Prostate gland (tissue), 2 donors: ENCODE results near the gene CFAP46. TPM values are rescaled to one million over a fixed set of nuclear protein-coding genes. Genes with fewer than 3 reads are reported as not detected.

ENCODE experiments used
- DNase-seq: peaks from one replicate; pipeline ENCODE4 v3.0.0-alpha.2; 2019; ENCODE audit warnings: low spot score
- H3K27ac ChIP-seq, 2 donors: fragments of 200-600 bp; sonication (generic); 2 replicates each; pipeline ENCODE4 v1.5.1; 2017 to 2019
- H3K27me3 ChIP-seq: fragments of 200-600 bp; sonication (generic); replicated peaks from 2 replicates; pipeline ENCODE4 v1.5.1; 2019; ENCODE audit not compliant: insufficient read depth
- H3K36me3 ChIP-seq, 2 donors: fragments of 200-600 bp; sonication (generic); 1 replicate in 1 of 2; 2 replicates in 1 of 2; pipeline versions ENCODE4 v1.5.1 to v1.8.1; 2017 to 2019
- H3K4me1 ChIP-seq: fragments of 200-600 bp; sonication (generic); replicated peaks from 2 replicates; pipeline ENCODE4 v1.5.1; 2019
- H3K4me3 ChIP-seq, 2 donors: fragments of 200-600 bp; sonication (generic); 2 replicates each; pipeline ENCODE4 v1.5.1; 2017 to 2019
- H3K9me3 ChIP-seq: fragments of 200-600 bp; sonication (generic); 2 replicates; pipeline ENCODE4 v1.5.1; 2017
- POLR2A ChIP-seq: fragments of 450-650 bp; IDR thresholded peaks from one replicate; pipeline ENCODE4 v1.6.1; 2016; ENCODE audit warnings: antibody characterized with exemption, mild to moderate bottlenecking
- POLR2AphosphoS5 ChIP-seq: sonication (generic); formaldehyde crosslinking; IDR thresholded peaks from one replicate; pipeline ENCODE4 v1.6.1; 2017; ENCODE audit warnings: antibody characterized with exemption
- WGBS: methylation state at CpG from one replicate; pipeline ENCODE4 v1.1.5; 2018; 5-methylcytosine and 5-hydroxymethylcytosine counted together
- intact Hi-C: fragments of 100-400 bp; cut with DNase I; formaldehyde crosslinking; loops from one replicate; pipeline ENCODE4 v1.14.2; 2022
- total RNA-seq, 2 donors: library from RNA; depleted of rRNA; stranded (reverse); fragments of >200 nt; gene quantifications; one replicate each; pipeline ENCODE4 v1.1.0, GENCODE V29; 2016
- TF ChIP-seq, protein P1 (sequence below), 4 experiments: fragments of 200-600 bp in 2 of 4; fragments of 450-650 bp in 2 of 4; sonication (generic) in 2 of 4; IDR thresholded peaks; 1 replicate in 3 of 4; 2 replicates in 1 of 4; pipeline ENCODE4 v1.5.1; 2016 to 2019; ENCODE audit warnings: antibody characterized with exemption in 4 of 4, mild to moderate bottlenecking in 2 of 4, moderate library complexity in 2 of 4

CFAP46 gene
- total RNA-seq, 2 donors from 2014 or later, result 1.4 to 9.3 TPM

DNA sequence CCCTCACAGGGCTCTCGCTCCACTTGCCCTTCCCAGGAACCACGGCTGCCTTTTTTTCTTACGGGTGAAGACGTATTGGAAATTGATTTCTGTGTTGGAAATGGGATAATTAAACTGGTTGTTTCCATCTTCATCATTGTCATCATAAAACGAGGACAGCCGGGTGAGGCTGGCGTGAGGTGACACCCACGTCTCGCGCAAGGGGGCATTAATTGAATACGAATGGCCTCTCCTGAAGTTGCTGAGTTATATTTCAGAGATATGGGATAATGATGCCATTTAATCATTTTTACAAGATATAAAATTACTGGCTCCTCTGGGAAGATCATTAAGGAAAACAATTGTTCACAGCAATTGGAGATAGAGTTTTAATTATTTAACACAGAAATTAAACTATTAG lies 138.1 kb downstream of the CFAP46 start:
- intact Hi-C loops, result no loop called here
- Histone ChIP-seq H3K9me3 (no peaks in the 10 kb centered on the region), H3K36me3 (no peaks in the 10 kb centered on the region), H3K4me1 (no peaks in the 10 kb centered on the region), H3K27me3 (no peaks in the 10 kb centered on the region), H3K27ac (no peak overlapping the region), H3K4me3 (no peak overlapping the region)
- WGBS, result 90% methylated on average over 11 of the region's 11 CpGs
- no peak for DNase-seq
- TF ChIP-seq POLR2AphosphoS5 (no peak), POLR2A (no peak)
- TF ChIP-seq, protein P1, sequence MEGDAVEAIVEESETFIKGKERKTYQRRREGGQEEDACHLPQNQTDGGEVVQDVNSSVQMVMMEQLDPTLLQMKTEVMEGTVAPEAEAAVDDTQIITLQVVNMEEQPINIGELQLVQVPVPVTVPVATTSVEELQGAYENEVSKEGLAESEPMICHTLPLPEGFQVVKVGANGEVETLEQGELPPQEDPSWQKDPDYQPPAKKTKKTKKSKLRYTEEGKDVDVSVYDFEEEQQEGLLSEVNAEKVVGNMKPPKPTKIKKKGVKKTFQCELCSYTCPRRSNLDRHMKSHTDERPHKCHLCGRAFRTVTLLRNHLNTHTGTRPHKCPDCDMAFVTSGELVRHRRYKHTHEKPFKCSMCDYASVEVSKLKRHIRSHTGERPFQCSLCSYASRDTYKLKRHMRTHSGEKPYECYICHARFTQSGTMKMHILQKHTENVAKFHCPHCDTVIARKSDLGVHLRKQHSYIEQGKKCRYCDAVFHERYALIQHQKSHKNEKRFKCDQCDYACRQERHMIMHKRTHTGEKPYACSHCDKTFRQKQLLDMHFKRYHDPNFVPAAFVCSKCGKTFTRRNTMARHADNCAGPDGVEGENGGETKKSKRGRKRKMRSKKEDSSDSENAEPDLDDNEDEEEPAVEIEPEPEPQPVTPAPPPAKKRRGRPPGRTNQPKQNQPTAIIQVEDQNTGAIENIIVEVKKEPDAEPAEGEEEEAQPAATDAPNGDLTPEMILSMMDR (IDR thresholded peaks at IDR 0.05), result no peak

DNA sequence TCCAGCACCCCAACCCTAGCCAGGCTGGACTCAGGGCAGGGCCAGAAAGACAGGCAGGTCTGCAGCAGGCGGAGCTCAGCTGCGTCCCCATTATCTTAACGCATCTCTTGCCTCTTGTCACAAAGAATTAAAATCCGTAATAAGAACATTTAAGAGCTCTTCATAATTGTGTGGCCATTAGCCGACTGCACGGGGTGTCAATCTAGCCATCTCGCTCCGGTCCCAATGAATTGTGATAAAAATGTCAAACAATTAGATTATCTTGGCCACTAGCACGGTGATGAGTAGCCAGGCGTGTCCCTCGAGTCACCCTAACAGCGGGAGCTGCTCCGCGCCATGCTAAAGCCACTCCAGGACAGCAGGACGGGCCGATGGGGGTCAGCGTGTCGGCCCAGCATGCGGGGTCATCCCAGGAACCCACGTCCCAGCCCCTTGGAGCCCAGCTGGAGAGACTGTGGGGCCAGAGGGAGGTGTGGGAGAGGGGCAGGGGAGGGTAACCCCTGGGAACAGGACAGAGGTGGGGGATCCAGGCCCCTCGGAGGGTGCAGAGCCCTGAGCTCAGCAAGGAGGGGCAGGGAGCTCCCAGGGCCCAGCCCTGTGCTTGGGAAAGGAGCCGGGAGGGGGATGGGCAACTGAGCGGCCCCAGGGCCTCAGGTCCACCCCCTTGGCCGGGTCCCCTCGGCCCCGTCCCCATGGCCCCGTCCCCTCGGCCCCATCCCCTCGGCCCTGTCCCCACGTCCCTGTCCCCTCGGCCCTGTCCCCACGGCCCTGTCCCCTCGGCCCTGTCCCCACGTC lies 138.8 kb downstream of the CFAP46 start:
- DNase-seq, result no peak
- H3K36me3 ChIP-seq, result no peaks in the 10 kb centered on the region
- no peak overlapping the region for H3K27ac ChIP-seq
- no peaks in the 10 kb centered on the region for H3K4me1 ChIP-seq
- H3K9me3 ChIP-seq, result no peaks in the 10 kb centered on the region
- H3K4me3 ChIP-seq, result no peak overlapping the region
- no peaks in the 10 kb centered on the region for H3K27me3 ChIP-seq
- 85% methylated on average over 34 of the region's 34 CpGs for WGBS
- intact Hi-C loops, result no loop called here
- TF ChIP-seq, protein P1 (IDR thresholded peaks at IDR 0.05), result no peak
- no peak for TF ChIP-seq POLR2A

DNA sequence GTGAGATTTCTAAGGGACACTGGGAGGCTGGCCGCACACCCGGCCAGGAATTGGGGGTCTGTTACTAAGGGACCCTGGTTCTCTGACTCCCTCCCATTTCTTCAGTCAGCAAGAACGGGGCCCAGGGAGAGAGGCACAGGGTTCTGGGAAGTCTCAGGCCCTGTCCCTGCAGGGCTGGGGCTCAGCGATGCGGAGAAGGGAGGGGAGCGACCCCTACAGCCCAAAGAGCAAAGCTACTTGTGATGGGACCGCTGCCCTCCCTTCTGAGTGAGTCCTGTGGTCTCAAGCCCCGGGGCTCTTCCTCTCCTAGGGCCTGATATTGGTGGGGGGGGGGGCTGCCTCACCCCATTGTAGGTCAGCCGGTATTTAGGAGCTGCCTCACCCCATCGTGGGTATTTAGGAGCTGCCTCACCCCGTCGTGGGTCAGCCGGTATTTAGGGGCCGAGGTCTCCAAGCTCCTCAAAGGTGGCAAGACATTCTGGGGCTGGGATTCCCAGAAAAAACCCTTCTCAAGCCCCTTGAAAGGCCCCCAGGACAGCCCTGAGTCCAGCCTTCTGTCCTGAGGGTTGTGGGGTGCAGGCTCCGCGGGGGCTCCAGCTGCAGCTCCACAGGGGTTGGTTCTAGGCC lies 139.6 kb downstream of the CFAP46 start:
- Histone ChIP-seq H3K27me3 (no peaks in the 10 kb centered on the region), H3K4me1 (no peaks in the 10 kb centered on the region), H3K4me3 (no peak overlapping the region), H3K36me3 (no peaks in the 10 kb centered on the region), H3K27ac (no peak overlapping the region), H3K9me3 (no peaks in the 10 kb centered on the region)
- DNase-seq, result no peak
- intact Hi-C loops, result no loop called here
- WGBS, result 89% methylated on average over 13 of the region's 16 CpGs
- TF ChIP-seq, protein P1 (IDR thresholded peaks at IDR 0.05), result no peak
- TF ChIP-seq POLR2A (no peak), POLR2AphosphoS5 (no peak)

GRCh38 chr10:132802048-132802447 lies 140.3 kb downstream of the CFAP46 start:
- H3K36me3 ChIP-seq, result no peaks in the 10 kb centered on the region
- H3K27me3 ChIP-seq, result no peaks in the 10 kb centered on the region
- no peaks in the 10 kb centered on the region for H3K4me1 ChIP-seq
- no peak overlapping the region for H3K4me3 ChIP-seq
- no peak for DNase-seq
- H3K27ac ChIP-seq, result no peak overlapping the region
- intact Hi-C loops, result no loop called here
- no peaks in the 10 kb centered on the region for H3K9me3 ChIP-seq
- TF ChIP-seq POLR2A (no peak), POLR2AphosphoS5 (no peak)
- TF ChIP-seq, protein P1 (IDR thresholded peaks at IDR 0.05), result no peak
- 92% methylated on average over 8 of the region's 8 CpGs for WGBS

- H3K4me3 ChIP-seq, result no peak overlapping the region
- no peak overlapping the region for H3K27ac ChIP-seq
- WGBS, result 92% methylated on average over 9 of the region's 11 CpGs
- TF ChIP-seq, protein P1 (IDR thresholded peaks at IDR 0.05), result no peak
- TF ChIP-seq POLR2AphosphoS5 (no peak), POLR2A (no peak)
- H3K27me3 ChIP-seq, result no peaks in the 10 kb centered on the region
- H3K4me1 ChIP-seq, result no peaks in the 10 kb centered on the region
- H3K9me3 ChIP-seq, result no peaks in the 10 kb centered on the region
- intact Hi-C loops, result no loop called here
- DNase-seq, result no peak
- no peaks in the 10 kb centered on the region for H3K36me3 ChIP-seq
These were observed 142.5 kb downstream of the CFAP46 start for GRCh38 chr10:132799865-132800264.
